Kidney (tissue), 14 donors: Measurements from ENCODE around the gene PTPRG. TPM values are rescaled to one million over a fixed set of nuclear protein-coding genes. Genes with fewer than 3 reads are reported as not detected.

Experiments used
- DNase-seq, 5 donors: peaks; one replicate each; pipeline ENCODE4 v3.0.0-alpha.2; 2013 to 2020
- FAIRE-seq: peaks from 2 replicates; lab custom pipeline; 2012; peaks lifted over from hg19 to GRCh38; lab: Jason Lieb, UNC
- H3K27ac ChIP-seq, 2 donors: one replicate each; pipeline ENCODE4 v1.7.0; 2013; ENCODE audit warnings: low read depth in 2 of 2, low read length in 2 of 2, inconsistent platforms in 1 of 2
- H3K27me3 ChIP-seq: one replicate; pipeline ENCODE4 v1.7.1; 2013; ENCODE audit warnings: low read length, inconsistent platforms; ENCODE audit not compliant: control insufficient read depth, insufficient read depth
- H3K36me3 ChIP-seq, 3 donors: one replicate each; pipeline versions ENCODE4 v1.7.0 to v1.7.1; 2013; ENCODE audit warnings: low read length in 3 of 3, control low read depth in 1 of 3, inconsistent platforms in 1 of 3; ENCODE audit not compliant: insufficient read depth in 3 of 3, control insufficient read depth in 2 of 3
- H3K4me1 ChIP-seq, 3 donors: one replicate each; pipeline versions ENCODE4 v1.7.0 to v1.7.1; 2013; ENCODE audit warnings: low read length in 3 of 3, inconsistent platforms in 1 of 3, low read depth in 1 of 3; ENCODE audit not compliant: control insufficient read depth in 2 of 3, insufficient read depth in 2 of 3
- H3K4me3 ChIP-seq, 3 donors: one replicate each; pipeline versions ENCODE4 v1.7.0 to v1.8.1; 2013; ENCODE audit warnings: low read length in 3 of 3, control low read depth in 1 of 3, inconsistent platforms in 1 of 3
- H3K9ac ChIP-seq, 3 donors: one replicate each; pipeline versions ENCODE4 v1.7.0 to v1.7.1; 2013; ENCODE audit warnings: low read length in 3 of 3, control low read depth in 1 of 3, inconsistent platforms in 1 of 3
- H3K9me3 ChIP-seq, 3 donors: one replicate each; pipeline versions ENCODE4 v1.7.0 to v1.7.1; 2013; ENCODE audit warnings: low read length in 3 of 3, control low read depth in 1 of 3, inconsistent platforms in 1 of 3; ENCODE audit not compliant: control insufficient read depth in 2 of 3, insufficient read depth in 1 of 3
- intact Hi-C: fragments of 100-400 bp; cut with DNase I; formaldehyde crosslinking; loops from one replicate; pipeline ENCODE4 v1.11.1; 2022
- polyA plus RNA-seq: library from polyadenylated mRNA; stranded (reverse); fragments of 350-450 nt; fragmentation: Illumina TruSeq; extraction: RNeasy Lipid Tissue Mini Kit (QIAGEN cat#74804); gene quantifications from one replicate; pipeline ENCODE4 v1.2.3, GENCODE V29; 2014; ENCODE audit warnings: low read depth, low replicate concordance; ENCODE audit not compliant: insufficient read depth
- total RNA-seq: library from RNA; stranded (reverse); fragmentation: NEBNext Ultra II Directional; extraction: Animal tissue kit (Norgen Biotek cat#: 25700); gene quantifications from one replicate; pipeline ENCODE4 v1.2.1, GENCODE V29; 2021
- TF ChIP-seq, protein P1 (sequence below): IDR thresholded peaks from 3 replicates; pipeline ENCODE4 v1.5.1; 2012; ENCODE audit warnings: mild to moderate bottlenecking, moderate library complexity, borderline replicate concordance; ENCODE audit not compliant: insufficient read depth; ENCODE audit errors: extremely low read depth
- donor health status: control.
- donor health status: control.
- donor health status: control.
- donor health status: control.
- donor health status: control.
- donor health status: DM: yes; HTN: yes; CAD: no.
- donor health status: Normal renal cell carcinoma (clear cell type).

The PTPRG gene
- total and polyA plus RNA-seq, 2 donors from 2014 or later = 9.2 to 154 TPM

DNA sequence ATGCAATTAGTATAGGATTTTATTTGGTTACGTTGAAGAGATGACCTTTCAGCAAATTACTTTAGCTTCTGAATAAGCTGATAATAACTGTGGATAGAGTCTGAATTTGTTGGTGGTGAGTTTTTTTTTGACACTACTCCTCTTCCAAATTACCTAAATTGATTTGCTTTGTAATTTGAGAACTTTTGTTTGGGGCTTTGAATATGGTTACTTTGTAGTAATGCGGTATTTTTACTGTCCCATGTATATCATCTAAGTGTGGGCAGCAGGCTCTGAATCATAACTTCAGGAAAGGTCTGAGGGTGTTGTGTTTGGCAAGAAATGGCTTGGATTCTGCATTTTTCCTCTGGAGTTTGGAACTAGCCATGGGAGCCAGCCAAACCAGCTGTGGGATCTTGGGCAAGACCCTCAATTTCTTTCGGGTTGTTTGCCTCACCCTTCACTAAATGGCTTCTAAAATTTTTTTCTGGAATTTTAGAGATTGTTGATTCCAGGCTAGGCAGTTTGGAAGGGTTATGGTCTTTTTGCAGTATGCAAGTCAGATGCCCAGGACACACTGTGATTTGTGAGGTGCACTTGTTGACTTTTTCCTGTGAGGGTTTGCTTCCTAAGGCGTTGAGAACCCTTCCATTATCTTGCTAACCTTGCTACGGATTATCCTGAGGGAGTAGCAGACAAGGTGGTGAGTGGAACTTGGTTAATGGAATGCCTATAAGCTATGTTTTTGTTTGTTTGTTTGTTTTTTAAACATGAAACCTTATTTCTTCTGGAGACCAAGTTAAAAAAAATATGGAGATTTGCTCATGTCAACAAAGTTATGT is 10.4 kb downstream of the PTPRG start:
- Histone ChIP-seq H3K9ac (no peak overlapping the region), H3K9me3 (no peaks in the 10 kb centered on the region), H3K27me3 (no peaks in the 10 kb centered on the region), H3K27ac (no peak overlapping the region), H3K4me1 (peaks cover 0 to 16% (median 5%) of the 10 kb centered on the region in 3 donors), H3K4me3 (no peak overlapping the region), H3K36me3 (no peaks in the 10 kb centered on the region)
- no peak for FAIRE-seq
- TF ChIP-seq, protein P1, sequence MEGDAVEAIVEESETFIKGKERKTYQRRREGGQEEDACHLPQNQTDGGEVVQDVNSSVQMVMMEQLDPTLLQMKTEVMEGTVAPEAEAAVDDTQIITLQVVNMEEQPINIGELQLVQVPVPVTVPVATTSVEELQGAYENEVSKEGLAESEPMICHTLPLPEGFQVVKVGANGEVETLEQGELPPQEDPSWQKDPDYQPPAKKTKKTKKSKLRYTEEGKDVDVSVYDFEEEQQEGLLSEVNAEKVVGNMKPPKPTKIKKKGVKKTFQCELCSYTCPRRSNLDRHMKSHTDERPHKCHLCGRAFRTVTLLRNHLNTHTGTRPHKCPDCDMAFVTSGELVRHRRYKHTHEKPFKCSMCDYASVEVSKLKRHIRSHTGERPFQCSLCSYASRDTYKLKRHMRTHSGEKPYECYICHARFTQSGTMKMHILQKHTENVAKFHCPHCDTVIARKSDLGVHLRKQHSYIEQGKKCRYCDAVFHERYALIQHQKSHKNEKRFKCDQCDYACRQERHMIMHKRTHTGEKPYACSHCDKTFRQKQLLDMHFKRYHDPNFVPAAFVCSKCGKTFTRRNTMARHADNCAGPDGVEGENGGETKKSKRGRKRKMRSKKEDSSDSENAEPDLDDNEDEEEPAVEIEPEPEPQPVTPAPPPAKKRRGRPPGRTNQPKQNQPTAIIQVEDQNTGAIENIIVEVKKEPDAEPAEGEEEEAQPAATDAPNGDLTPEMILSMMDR = no peak
- no peak for DNase-seq
- intact Hi-C loops = no loop called here

DNA sequence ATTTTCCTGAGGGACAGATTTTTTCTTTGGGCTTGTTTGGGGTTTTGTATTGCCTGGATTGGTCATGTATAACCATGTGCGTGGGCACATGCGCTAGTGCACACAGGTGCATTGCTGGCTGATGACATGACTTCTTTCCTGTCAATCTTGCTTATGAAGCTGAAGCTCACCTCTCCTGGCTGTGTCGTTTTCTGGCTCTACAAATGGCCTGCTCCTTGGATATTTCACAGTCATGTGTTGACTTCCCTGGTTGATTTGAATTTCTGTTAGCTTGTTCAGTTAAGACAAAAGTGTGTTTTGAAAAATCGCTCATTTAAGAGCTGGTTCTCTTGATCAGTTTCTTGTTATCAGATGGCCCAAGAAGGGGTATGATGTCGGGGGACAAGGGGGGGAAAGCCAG is 11.5 kb downstream of the PTPRG start:
- H3K4me3 ChIP-seq = no peak overlapping the region
- no peak overlapping the region for H3K27ac ChIP-seq
- DNase-seq = no peak
- TF ChIP-seq, protein P1 = no peak
- H3K9ac ChIP-seq = no peak overlapping the region
- no peaks in the 10 kb centered on the region for H3K27me3 ChIP-seq
- H3K4me1 ChIP-seq = peaks cover 0 to 16% (median 5%) of the 10 kb centered on the region in 3 donors
- H3K36me3 ChIP-seq = no peaks in the 10 kb centered on the region
- intact Hi-C loops = no loop called here
- FAIRE-seq = no peak
- no peaks in the 10 kb centered on the region for H3K9me3 ChIP-seq

GRCh38 chr3:61573441-61573840 is 12.1 kb downstream of the PTPRG start:
- TF ChIP-seq, protein P1 = no peak
- intact Hi-C loops = no loop called here
- H3K4me1 ChIP-seq = peaks cover 0 to 16% (median 5%) of the 10 kb centered on the region in 3 donors
- no peak for DNase-seq
- no peaks in the 10 kb centered on the region for H3K36me3 ChIP-seq
- no peaks in the 10 kb centered on the region for H3K9me3 ChIP-seq
- no peaks in the 10 kb centered on the region for H3K27me3 ChIP-seq
- FAIRE-seq = no peak
- no peak overlapping the region for H3K27ac ChIP-seq
- no peak overlapping the region for H3K4me3 ChIP-seq
- no peak overlapping the region for H3K9ac ChIP-seq
